ENCODE measurements around the gene EEF1AKMT2. TPM values are rescaled to one million over a fixed set of nuclear protein-coding genes. Genes with fewer than 3 reads are reported as not detected.

Gene EEF1AKMT2
- total RNA-seq, 1 donor from 2014 or later: 19.1 TPM

- Mint-ChIP-seq H3K4me3 (ENCODE audit: unreplicated experiment) (no peak overlapping the region), H3K9me3 (ENCODE audit: unreplicated experiment) (no peaks in the 10 kb centered on the region), H3K27ac (ENCODE audit: unreplicated experiment) (no peak overlapping the region), H3K27me3 (ENCODE audit: low read depth, unreplicated experiment) (peaks cover 2% of the 10 kb centered on the region), H3K4me1 (ENCODE audit: low read depth, unreplicated experiment) (peaks cover 18% of the 10 kb centered on the region), H3K36me3 (ENCODE audit: low read depth, unreplicated experiment) (peaks cover 11% of the 10 kb centered on the region)
- no peak for DNase-seq (ENCODE audit: low read depth)
- Histone ChIP-seq H4K20me1 (ENCODE audit: insufficient read depth, low read length) (peaks cover 76% of the 10 kb centered on the region), H3K9me3 (ENCODE audit: insufficient read depth, low read depth, low read length) (no peaks in the 10 kb centered on the region), H3K9ac (ENCODE audit: low read length) (no peak overlapping the region), H3K27me3 (ENCODE audit: insufficient read depth, low read length) (no peaks in the 10 kb centered on the region), H3K4me3 (ENCODE audit: insufficient read depth, low read depth, low read length) (no peak overlapping the region), H3K27ac (ENCODE audit: low read depth, low read length) (no peak overlapping the region), H3K79me2 (ENCODE audit: insufficient read depth, low read length) (peaks cover 30% of the 10 kb centered on the region), H3K4me2 (ENCODE audit: low read length) (no peak overlapping the region), H3K4me1 (ENCODE audit: insufficient read depth, low read length) (no peaks in the 10 kb centered on the region), H3K36me3 (ENCODE audit: insufficient read depth, low read length) (no peaks in the 10 kb centered on the region), H2AFZ (ENCODE audit: low read depth, low read length) (no peak overlapping the region)
- no peak for TF ChIP-seq EZH2 (IDR thresholded peaks at IDR 0.05; ENCODE audit: insufficient read depth, low read length)
- TF ChIP-seq CTCF (IDR thresholded peaks at IDR 0.05; ENCODE audit: insufficient read depth, low read depth, low read length): no peak
- FAIRE-seq: no peak
Measured at GRCh38 chr10:124708246-124708779, 83.4 kb downstream of the EEF1AKMT2 start.

Other genes starting within 250 kb of the EEF1AKMT2 start
- 12.9 and 13.7 TPM in 2 replicates for gene FAM53B, start 47.5 kb downstream of the EEF1AKMT2 start, total RNA-seq
- 16.8 and 17.1 TPM in 2 replicates for gene ABRAXAS2, start 9.9 kb upstream of the EEF1AKMT2 start, total RNA-seq
- 24.5 and 24.9 TPM in 2 replicates for gene ZRANB1, start 150.2 kb upstream of the EEF1AKMT2 start, total RNA-seq